Neuronal stem cell (in vitro differentiated cells): Measurements from ENCODE around the gene HRAS.
A peak's percentile ranks its signal among the peaks of the same experiment; 100 is the strongest.

ENCODE experiments used
- DNase-seq: peaks from one replicate; pipeline ENCODE4 v3.0.0-alpha.2; 2013; ENCODE audit warnings: low spot score
- H2AFZ ChIP-seq: one replicate; pipeline ENCODE4 v1.6.1; 2013; ENCODE audit warnings: mild to moderate bottlenecking, low read length, inconsistent platforms
- H2AK5ac ChIP-seq: 2 replicates; pipeline ENCODE4 v1.6.1; 2013; ENCODE audit warnings: low read depth, mild to moderate bottlenecking, inconsistent platforms, low read length, moderate library complexity, mixed read lengths
- H2BK120ac ChIP-seq: 2 replicates; pipeline ENCODE4 v1.6.1; 2013; ENCODE audit warnings: low read depth, mild to moderate bottlenecking, inconsistent platforms, low read length, moderate library complexity, mixed read lengths
- H2BK12ac ChIP-seq: one replicate; pipeline ENCODE4 v1.6.1; 2013; ENCODE audit warnings: low read length, inconsistent platforms
- H2BK15ac ChIP-seq: 2 replicates; pipeline ENCODE4 v1.6.1; 2013; ENCODE audit warnings: mild to moderate bottlenecking, low read length, inconsistent platforms, mixed read lengths
- H2BK5ac ChIP-seq: one replicate; pipeline ENCODE4 v1.6.1; 2013; ENCODE audit warnings: inconsistent platforms, mild to moderate bottlenecking, low read length, moderate library complexity
- H3K14ac ChIP-seq: one replicate; pipeline ENCODE4 v1.6.1; 2013; ENCODE audit warnings: low read length, inconsistent platforms
- H3K18ac ChIP-seq: 2 replicates; pipeline ENCODE4 v1.6.1; 2013; ENCODE audit warnings: low read length, inconsistent platforms
- H3K23ac ChIP-seq: 2 replicates; pipeline ENCODE4 v1.6.1; 2013; ENCODE audit warnings: low read depth, mild to moderate bottlenecking, mixed read lengths, low read length, inconsistent platforms; ENCODE audit not compliant: poor library complexity
- H3K27ac ChIP-seq: replicated peaks from 3 replicates; pipeline ENCODE4 v1.5.1; 2013; ENCODE audit warnings: low read length, inconsistent platforms
- H3K27me3 ChIP-seq, 3 experiments: 2 replicates each; pipeline ENCODE4 v1.6.1; 2013; ENCODE audit warnings: low read length in 3 of 3, mild to moderate bottlenecking in 2 of 3, inconsistent platforms in 1 of 3, low read depth in 1 of 3, mixed read lengths in 1 of 3, moderate library complexity in 1 of 3; ENCODE audit not compliant: control insufficient read depth in 3 of 3, insufficient read depth in 3 of 3
- H3K36me3 ChIP-seq, 2 donors: replicated peaks in 1 of 2; 2 replicates each; pipeline ENCODE4 v1.6.1; 2013; ENCODE audit warnings: low read length in 2 of 2; ENCODE audit not compliant: control insufficient read depth in 2 of 2, insufficient read depth in 2 of 2
- H3K4ac ChIP-seq: 2 replicates; pipeline ENCODE4 v1.6.1; 2013; ENCODE audit warnings: inconsistent platforms, mild to moderate bottlenecking, low read length, moderate library complexity
- H3K4me1 ChIP-seq, 2 donors: 1 replicate in 1 of 2; 2 replicates in 1 of 2; pipeline ENCODE4 v1.6.1; 2013; ENCODE audit warnings: low read length in 2 of 2, low read depth in 1 of 2; ENCODE audit not compliant: control insufficient read depth in 2 of 2, insufficient read depth in 1 of 2
- H3K4me2 ChIP-seq: one replicate; pipeline ENCODE4 v1.6.1; 2013; ENCODE audit warnings: mild to moderate bottlenecking, low read length, inconsistent platforms; ENCODE audit not compliant: insufficient read depth, poor library complexity, severe bottlenecking
- H3K4me3 ChIP-seq, 2 donors: 2 replicates each; pipeline ENCODE4 v1.5.1; 2013; ENCODE audit warnings: low read length in 2 of 2, mild to moderate bottlenecking in 2 of 2, inconsistent platforms in 1 of 2, moderate library complexity in 1 of 2
- H3K79me1 ChIP-seq: one replicate; pipeline ENCODE4 v1.6.1; 2013; ENCODE audit warnings: low read depth, mild to moderate bottlenecking, inconsistent platforms, low read length, moderate library complexity
- H3K9ac ChIP-seq: one replicate; pipeline ENCODE4 v1.6.1; 2013; ENCODE audit warnings: mild to moderate bottlenecking, low read depth, low read length, inconsistent platforms; ENCODE audit not compliant: poor library complexity
- H3K9me3 ChIP-seq, 2 donors: replicated peaks in 1 of 2; 2 replicates each; pipeline versions ENCODE3 to v1.6.1; 2013; ENCODE audit warnings: low read length in 2 of 2, mild to moderate bottlenecking in 2 of 2, inconsistent platforms in 1 of 2, low read depth in 1 of 2, mixed read lengths in 1 of 2, moderate library complexity in 1 of 2; ENCODE audit not compliant: control insufficient read depth in 2 of 2, insufficient read depth in 1 of 2
- H4K8ac ChIP-seq: one replicate; pipeline ENCODE4 v1.6.1; 2013; ENCODE audit warnings: low read depth, mild to moderate bottlenecking, inconsistent platforms, low read length, moderate library complexity
- H4K91ac ChIP-seq: one replicate; pipeline ENCODE4 v1.6.1; 2013; ENCODE audit warnings: low read length, low read depth, mild to moderate bottlenecking, inconsistent platforms; ENCODE audit not compliant: poor library complexity
- WGBS, 2 donors: extraction: QIAGEN DNeasy Blood & Tissue Kit; methylation state at CpG; one replicate each; pipeline ENCODE4 v1.1.7; 2013; ENCODE audit warnings: missing lambda C conversion rate in 2 of 2, mixed read lengths in 1 of 2; ENCODE audit not compliant: insufficient read length in 2 of 2, insufficient replicate concordance in 1 of 2; ENCODE audit errors: extremely low coverage in 2 of 2; 5-methylcytosine and 5-hydroxymethylcytosine counted together

The HRAS gene

DNA sequence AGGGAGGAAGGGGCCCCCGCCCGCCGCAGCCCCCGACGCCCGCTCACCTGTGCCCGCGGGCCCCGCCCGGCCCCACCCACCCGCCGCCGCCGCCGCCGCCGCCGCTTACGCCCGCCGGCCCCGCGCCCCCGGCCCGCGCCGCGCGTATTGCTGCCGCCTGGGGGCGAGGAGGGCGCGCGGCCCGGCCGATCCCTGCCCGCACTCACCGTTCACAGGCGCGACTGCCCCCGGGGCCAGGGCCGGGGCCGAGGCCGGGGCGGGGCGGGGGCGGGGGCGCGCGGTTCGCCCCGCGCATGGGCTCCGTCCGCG lies 212 bp downstream of the HRAS start:
- Histone ChIP-seq H2AK5ac (peak overlapping the region; percentile 88), H3K4me3 (peak overlapping the region; percentile 76 to 95), H2BK15ac (no peak overlapping the region), H3K14ac (no peak overlapping the region), H3K9me3 (peaks cover 0 to 2% of the 10 kb centered on the region in 2 donors), H3K23ac (peak overlapping the region; percentile 80), H2AFZ (no peak overlapping the region), H3K27ac (no peak overlapping the region), H3K9ac (peak overlapping the region; percentile 91), H3K18ac (peak overlapping the region; percentile 94), H4K8ac (no peak overlapping the region), H3K79me1 (peaks cover 12% of the 10 kb centered on the region), H3K4me2 (peak overlapping the region; percentile 86), H2BK5ac (no peak overlapping the region), H3K4me1 (peaks cover 12 to 21% of the 10 kb centered on the region in 2 donors), H3K4ac (no peak overlapping the region), H2BK120ac (no peak overlapping the region), H3K36me3 (peaks cover 22 to 31% of the 10 kb centered on the region in 2 donors), H3K27me3 (peaks cover 0 to 27% (median 4%) of the 10 kb centered on the region in 3 experiments), H2BK12ac (no peak overlapping the region), H4K91ac (no peak overlapping the region)
- no peak for DNase-seq
- WGBS, 2 donors: no CpG with 5 or more reads among the region's 56 CpGs

GRCh38 chr11:534396-535209 lies 773 bp downstream of the HRAS start:
- Histone ChIP-seq H3K4me2 (peak overlapping the region; percentile 86), H3K4me1 (peaks cover 12 to 21% of the 10 kb centered on the region in 2 donors), H2AFZ (peak overlapping the region; percentile 45), H2BK5ac (no peak overlapping the region), H2AK5ac (peak overlapping the region; percentile 88), H2BK12ac (peak overlapping the region; percentile 58), H3K23ac (peak overlapping the region; percentile 80), H2BK120ac (no peak overlapping the region), H3K18ac (peak overlapping the region; percentile 94), H3K27ac (no peak overlapping the region), H3K14ac (peak overlapping the region; percentile 94), H4K8ac (no peak overlapping the region), H3K36me3 (peaks cover 22 to 31% of the 10 kb centered on the region in 2 donors), H2BK15ac (peak overlapping the region; percentile 75), H4K91ac (peak overlapping the region; percentile 53), H3K4ac (peak overlapping the region; percentile 53), H3K79me1 (peaks cover 12% of the 10 kb centered on the region), H3K4me3 (peak overlapping the region; percentile 76 to 95), H3K27me3 (peaks cover 0 to 27% (median 4%) of the 10 kb centered on the region in 3 experiments), H3K9ac (peak overlapping the region; percentile 91), H3K9me3 (peaks cover 0 to 2% of the 10 kb centered on the region in 2 donors)
- DNase-seq: no peak
- whole genome bisulfite sequencing, 2 donors: no CpG with 5 or more reads among the region's 66 CpGs

- Histone ChIP-seq H3K4me1 (peaks cover 12 to 21% of the 10 kb centered on the region in 2 donors), H3K27ac (no peak overlapping the region), H2AFZ (no peak overlapping the region), H3K4ac (peak overlapping the region; percentile 53), H3K9me3 (peaks cover 0 to 2% of the 10 kb centered on the region in 2 donors), H3K14ac (peak overlapping the region; percentile 82), H2BK120ac (no peak overlapping the region), H3K9ac (peak overlapping the region; percentile 91), H3K4me3 (peak overlapping the region in 1 of 2 donors; percentile 76), H4K8ac (no peak overlapping the region), H2BK15ac (no peak overlapping the region), H2BK12ac (peak overlapping the region; percentile 88), H3K18ac (no peak overlapping the region), H3K4me2 (peak overlapping the region; percentile 86), H3K23ac (peak overlapping the region; percentile 85), H3K79me1 (peaks cover 11% of the 10 kb centered on the region), H4K91ac (peak overlapping the region; percentile 53), H3K36me3 (peaks cover 22 to 33% of the 10 kb centered on the region in 2 donors), H2AK5ac (peak overlapping the region; percentile 88), H3K27me3 (peaks cover 0 to 27% (median 4%) of the 10 kb centered on the region in 3 experiments), H2BK5ac (no peak overlapping the region)
- DNase-seq: no peak
- WGBS, 2 donors: no CpG with 5 or more reads among the region's 37 CpGs
Measured at GRCh38 chr11:533586-534395, 1.6 kb downstream of the HRAS start.
